Endothelial cell of umbilical vein (primary cell): ENCODE measurements around the gene ZNF100. TPM values are rescaled to one million over a fixed set of nuclear protein-coding genes. Genes with fewer than 3 reads are reported as not detected.
"Not testable (repeated sequence)": the region's sequence is repeated elsewhere in the genome, so short reads cannot be mapped to it uniquely, and the experiment has no call there.

Experiments
- BruUV-seq: library from RNA; stranded (reverse); fragments of 400-500 nt; replicated peaks from 2 replicates; lab custom pipeline; 2021; lab: Mats Ljungman, UMichigan
- CTCF ChIA-PET: fragments of 300-600, 350-600 bp; sonication (Branson Sonifier 250); formaldehyde crosslinking; loops from one replicate; lab custom pipeline; 2021; ENCODE audit warnings: antibody characterized with exemption, inconsistent platforms; lab: Charles Lee
- POLR2A ChIA-PET: fragments of 300-600, 350-600 bp; sonication (Branson Sonifier 250); formaldehyde crosslinking; loops from one replicate; lab custom pipeline; 2021; ENCODE audit warnings: antibody characterized with exemption, inconsistent platforms; lab: Charles Lee
- DNase-seq: peaks from one replicate; pipeline ENCODE4 v3.0.0-alpha.2; 2011; ENCODE audit warnings: low read depth, low spot score
- FAIRE-seq: peaks from 2 replicates; lab custom pipeline; 2011; peaks lifted over from hg19 to GRCh38; lab: Jason Lieb, UNC
- H2AFZ ChIP-seq: 2 replicates; pipeline ENCODE4 v1.6.0; 2012; ENCODE audit warnings: low read depth, low read length, control low read depth, inconsistent platforms
- H3K27ac ChIP-seq: 2 replicates; pipeline ENCODE4 v1.5.1; 2011; ENCODE audit warnings: low read depth, mild to moderate bottlenecking, control low read depth, low read length, moderate library complexity; ENCODE audit not compliant: insufficient read depth
- H3K27me3 ChIP-seq, 2 experiments: 2 replicates each; pipeline versions ENCODE4 v1.6.0 to v1.6.1; 2011; ENCODE audit warnings: low read length in 2 of 2, mixed read lengths in 1 of 2; ENCODE audit not compliant: control insufficient read depth in 2 of 2, insufficient read depth in 2 of 2
- H3K36me3 ChIP-seq, 2 experiments: 2 replicates in 1 of 2; 3 replicates in 1 of 2; pipeline ENCODE4 v1.5.1; 2011; ENCODE audit warnings: low read length in 2 of 2, mild to moderate bottlenecking in 1 of 2, moderate library complexity in 1 of 2; ENCODE audit not compliant: control insufficient read depth in 2 of 2, insufficient read depth in 2 of 2; ENCODE audit errors: extremely low read depth in 1 of 2
- H3K4me1 ChIP-seq: 3 replicates; pipeline ENCODE4 v1.5.1; 2011; ENCODE audit warnings: mild to moderate bottlenecking, low read length; ENCODE audit not compliant: control insufficient read depth, insufficient read depth; ENCODE audit errors: extremely low read depth
- H3K4me2 ChIP-seq: 2 replicates; pipeline ENCODE4 v1.6.1; 2011; ENCODE audit warnings: low read length, control low read depth, mixed read lengths; ENCODE audit not compliant: insufficient read depth
- H3K4me3 ChIP-seq, 3 experiments: fragments of 200-600 bp in 1 of 3; sonication (generic), shearing (Covaris generic) in 1 of 3; replicated peaks in 1 of 3; 2 replicates each; pipeline ENCODE4 v1.5.1; 2011 to 2016; ENCODE audit warnings: control low read depth in 3 of 3, low read length in 3 of 3, mild to moderate bottlenecking in 2 of 3, inconsistent platforms in 1 of 3, low read depth in 1 of 3, moderate library complexity in 1 of 3; ENCODE audit not compliant: insufficient read depth in 1 of 3
- H3K79me2 ChIP-seq: 2 replicates; pipeline ENCODE4 v1.6.0; 2012; ENCODE audit warnings: low read length, inconsistent platforms; ENCODE audit not compliant: control insufficient read depth, insufficient read depth
- H3K9ac ChIP-seq: replicated peaks from 2 replicates; pipeline ENCODE3; 2011; ENCODE audit warnings: low read length, control low read depth; ENCODE audit not compliant: insufficient read depth; ENCODE audit errors: extremely low read depth
- H3K9me1 ChIP-seq: replicated peaks from 3 replicates; pipeline ENCODE4 v1.6.0; 2011; ENCODE audit warnings: mild to moderate bottlenecking, low read length; ENCODE audit not compliant: control insufficient read depth, insufficient read depth; ENCODE audit errors: extremely low read depth
- H3K9me3 ChIP-seq: replicated peaks from 2 replicates; pipeline ENCODE4 v1.5.1; 2012; ENCODE audit warnings: low read length, inconsistent platforms; ENCODE audit not compliant: control insufficient read depth, insufficient read depth
- H4K20me1 ChIP-seq: replicated peaks from 2 replicates; pipeline ENCODE3; 2011; ENCODE audit warnings: mild to moderate bottlenecking, low read length; ENCODE audit not compliant: control insufficient read depth, insufficient read depth; ENCODE audit errors: extremely low read depth
- EZH2 ChIP-seq: IDR thresholded peaks from 2 replicates; pipeline ENCODE4 v1.6.1; 2012; ENCODE audit warnings: borderline replicate concordance, low read depth, mild to moderate bottlenecking, moderate library complexity, low read length, inconsistent platforms; ENCODE audit not compliant: severe bottlenecking
- FOS ChIP-seq: IDR thresholded peaks from 2 replicates; pipeline ENCODE4 v1.6.1; 2011; ENCODE audit warnings: mild to moderate bottlenecking, low read length, moderate library complexity, borderline replicate concordance; ENCODE audit not compliant: insufficient read depth
- GATA2 ChIP-seq: IDR thresholded peaks from 2 replicates; pipeline ENCODE4 v1.7.0; 2011; ENCODE audit warnings: low read depth, mild to moderate bottlenecking, moderate library complexity, mixed read lengths, low read length; ENCODE audit not compliant: insufficient read length, insufficient read depth
- POLR2A ChIP-seq: IDR thresholded peaks from 2 replicates; pipeline ENCODE4 v1.6.1; 2012; ENCODE audit warnings: low read depth, mild to moderate bottlenecking, control low read depth, low read length
- POLR2AphosphoS5 ChIP-seq: IDR thresholded peaks from 2 replicates; pipeline ENCODE4 v1.6.1; 2012; ENCODE audit warnings: low read depth, mild to moderate bottlenecking, control low read depth, low read length, moderate library complexity; ENCODE audit not compliant: insufficient read depth
- dilution Hi-C: fragments of 300-500 bp; cut with MboI; formaldehyde crosslinking; loops from one replicate; pipeline ENCODE4 v1.15.0; 2019; ENCODE audit warnings: low sequenced_read_pairs; ENCODE audit not compliant: extremely low pct_ligation_motif_present
- intact Hi-C: fragments of 100-400 bp; cut with micrococcal nuclease; formaldehyde crosslinking; loops from one replicate; pipeline ENCODE4 v1.10.0; 2022
- polyA plus RNA-seq, 4 experiments: library from polyadenylated mRNA; depleted of rRNA in 3 of 4; stranded (reverse) in 3 of 4; unstranded in 1 of 4; fragments of >200 nt; gene quantifications; 2 replicates each; pipeline versions ENCODE4 v1.2.1 to v1.2.3, GENCODE V29; 2011 to 2012; ENCODE audit warnings: missing spikeins in 1 of 4
- total RNA-seq: library from RNA; stranded (reverse); gene quantifications from 2 replicates; pipeline ENCODE4 v1.2.3, GENCODE V29; 2021
- TF ChIP-seq, protein P1 (sequence below), 2 donors: IDR thresholded peaks; 1 replicate in 1 of 2; 2 replicates in 1 of 2; pipeline ENCODE4 v1.5.1; 2011; ENCODE audit warnings: low read length in 2 of 2, mild to moderate bottlenecking in 2 of 2, moderate library complexity in 2 of 2, control low read depth in 1 of 2, inconsistent platforms in 1 of 2, low read depth in 1 of 2; ENCODE audit not compliant: insufficient read depth in 1 of 2; ENCODE audit errors: extremely low read depth in 1 of 2
- TF ChIP-seq, protein P2 (sequence below): IDR thresholded peaks from 2 replicates; pipeline ENCODE4 v1.6.1; 2011; ENCODE audit not compliant: insufficient read depth, insufficient read length

ZNF100 gene
- total and polyA plus RNA-seq, 2 donors (not counting 3 experiments of a cell fraction or from before 2014, with no cell fraction given): 1.8 to 12.7 TPM

DNA sequence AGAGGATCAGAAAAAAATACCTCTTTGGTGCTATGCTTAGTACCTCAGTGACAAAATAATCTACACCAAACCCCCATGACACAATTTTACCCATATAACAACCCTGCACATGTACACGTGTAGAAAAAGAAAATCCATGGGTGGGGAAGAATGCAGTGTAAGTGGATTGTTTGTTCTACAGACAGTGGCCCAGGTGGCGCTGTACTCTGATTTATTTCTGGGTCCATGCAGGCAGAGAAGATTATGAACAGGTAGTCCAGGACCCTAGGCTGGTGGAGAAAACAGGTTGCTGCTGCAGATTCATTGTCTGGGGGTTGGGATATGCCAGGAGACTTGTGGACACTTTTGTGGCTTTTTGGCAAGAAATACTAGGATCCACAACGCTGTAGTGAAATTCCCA lies 9.1 kb downstream of the ZNF100 start:
- no peak overlapping the region for H3K4me2 ChIP-seq
- no peaks in the 10 kb centered on the region for H4K20me1 ChIP-seq
- dilution Hi-C loops (no loop called here), intact Hi-C loops (no loop called here)
- no TSS peak for BruUV-seq
- no peaks in the 10 kb centered on the region for H3K9me1 ChIP-seq
- CTCF ChIA-PET: no interaction called here
- no peaks in the 10 kb centered on the region for H3K4me1 ChIP-seq
- DNase-seq: no peak
- peaks cover 8% of the 10 kb centered on the region for H3K79me2 ChIP-seq
- H2AFZ ChIP-seq: no peak overlapping the region
- H3K9ac ChIP-seq: no peak overlapping the region
- H3K4me3 ChIP-seq: no peak overlapping the region
- H3K27ac ChIP-seq: no peak overlapping the region
- H3K9me3 ChIP-seq: no peaks in the 10 kb centered on the region
- H3K36me3 ChIP-seq: peaks cover 0 to 2% of the 10 kb centered on the region in 2 experiments
- H3K27me3 ChIP-seq: no peaks in the 10 kb centered on the region
- TF ChIP-seq EZH2 (no peak), POLR2A (no peak), FOS (no peak), POLR2AphosphoS5 (no peak), GATA2 (no peak)
- TF ChIP-seq, protein P1, sequence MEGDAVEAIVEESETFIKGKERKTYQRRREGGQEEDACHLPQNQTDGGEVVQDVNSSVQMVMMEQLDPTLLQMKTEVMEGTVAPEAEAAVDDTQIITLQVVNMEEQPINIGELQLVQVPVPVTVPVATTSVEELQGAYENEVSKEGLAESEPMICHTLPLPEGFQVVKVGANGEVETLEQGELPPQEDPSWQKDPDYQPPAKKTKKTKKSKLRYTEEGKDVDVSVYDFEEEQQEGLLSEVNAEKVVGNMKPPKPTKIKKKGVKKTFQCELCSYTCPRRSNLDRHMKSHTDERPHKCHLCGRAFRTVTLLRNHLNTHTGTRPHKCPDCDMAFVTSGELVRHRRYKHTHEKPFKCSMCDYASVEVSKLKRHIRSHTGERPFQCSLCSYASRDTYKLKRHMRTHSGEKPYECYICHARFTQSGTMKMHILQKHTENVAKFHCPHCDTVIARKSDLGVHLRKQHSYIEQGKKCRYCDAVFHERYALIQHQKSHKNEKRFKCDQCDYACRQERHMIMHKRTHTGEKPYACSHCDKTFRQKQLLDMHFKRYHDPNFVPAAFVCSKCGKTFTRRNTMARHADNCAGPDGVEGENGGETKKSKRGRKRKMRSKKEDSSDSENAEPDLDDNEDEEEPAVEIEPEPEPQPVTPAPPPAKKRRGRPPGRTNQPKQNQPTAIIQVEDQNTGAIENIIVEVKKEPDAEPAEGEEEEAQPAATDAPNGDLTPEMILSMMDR (IDR thresholded peaks at IDR 0.05; ENCODE audit: extremely low read depth in 1 of 2, insufficient read depth in 1 of 2, low read depth in 1 of 2, low read length in 2 of 2): no peak
- TF ChIP-seq, protein P2, sequence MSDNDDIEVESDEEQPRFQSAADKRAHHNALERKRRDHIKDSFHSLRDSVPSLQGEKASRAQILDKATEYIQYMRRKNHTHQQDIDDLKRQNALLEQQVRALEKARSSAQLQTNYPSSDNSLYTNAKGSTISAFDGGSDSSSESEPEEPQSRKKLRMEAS: no peak
- POLR2A ChIA-PET: no interaction called here
- FAIRE-seq: no peak

DNA sequence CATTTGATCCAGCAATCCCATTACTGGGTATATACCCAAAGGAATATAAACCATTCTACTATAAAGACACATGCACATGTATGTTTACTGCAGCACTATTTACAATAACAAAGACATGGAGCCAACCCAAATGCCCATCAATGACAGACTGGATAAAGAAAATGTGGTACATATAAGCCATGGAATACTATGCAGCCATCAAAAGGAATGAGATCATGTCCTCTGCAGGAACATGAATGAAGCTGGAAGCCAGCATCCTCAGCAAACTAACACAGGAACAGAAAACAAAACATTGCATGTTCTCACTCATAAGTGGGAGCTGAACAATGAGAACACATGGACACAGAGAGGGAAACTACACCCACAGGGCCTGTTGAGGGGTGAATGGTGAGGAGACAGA lies 11.8 kb downstream of the ZNF100 start:
- POLR2A ChIA-PET: interaction anchor here (0.6 kb wide), 1 partner anchor 12 kb away, joined by 3 read pairs; the partner anchor contains the start of gene ZNF100
- CTCF ChIA-PET, H3K9me3 ChIP-seq: not testable (repeated sequence)

More for the DNA sequence above, 11.8 kb downstream of the ZNF100 start:
- FAIRE-seq, H3K4me3 ChIP-seq, DNase-seq, H3K27me3 ChIP-seq, H3K9me1 ChIP-seq, H3K4me2 ChIP-seq, intact Hi-C loops, dilution Hi-C loops, H3K36me3 ChIP-seq, H2AFZ ChIP-seq, BruUV-seq, H3K27ac ChIP-seq, H4K20me1 ChIP-seq, H3K9ac ChIP-seq, H3K4me1 ChIP-seq: not testable (repeated sequence)
- peaks cover 10% of the 10 kb centered on the region for H3K79me2 ChIP-seq
